Stimulated activated CD4-positive, alpha-beta T cell treated with anti-CD3 and anti-CD28 coated beads, TNF-alpha, amount 100 ng/mL, for 24 hours (primary cell): ENCODE results near the gene CKMT2.
A peak's percentile ranks its signal among the peaks of the same experiment; 100 is the strongest.

Source experiments
- DNase-seq, 3 experiments: peaks; one replicate each; pipeline ENCODE4 v3.0.0-alpha.2; 2020; ENCODE audit warnings: low read depth in 3 of 3

The CKMT2 gene

DNA sequence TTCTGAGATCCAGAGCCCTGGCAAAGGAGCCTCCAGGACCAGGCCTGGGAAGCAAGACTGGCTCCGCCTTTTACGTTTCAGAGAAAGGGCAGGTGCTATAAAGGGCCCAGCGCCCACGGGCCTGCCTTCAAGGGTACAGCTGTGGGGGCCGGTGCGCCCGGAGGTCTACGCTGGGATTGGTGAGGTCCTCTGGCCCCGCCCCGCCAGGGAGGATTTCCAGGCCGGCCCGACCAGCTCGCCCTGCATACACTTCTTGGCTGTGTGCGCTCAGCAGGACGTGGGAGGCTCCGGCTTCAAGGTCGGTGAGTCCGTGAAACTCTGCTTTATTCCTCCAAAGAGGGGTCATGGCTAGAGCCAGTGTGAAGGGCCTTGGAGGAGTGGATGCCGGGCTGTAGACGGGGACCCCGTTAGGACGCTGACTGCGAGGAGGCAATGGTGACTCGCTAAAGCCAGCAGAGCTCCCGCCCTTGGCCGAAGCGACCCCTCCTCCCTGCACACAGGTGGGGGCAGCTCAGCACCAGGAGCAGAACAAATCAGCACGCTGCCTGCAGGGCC lies at the start of gene CKMT2:
CKMT2 (plus strand) TSS at position 243 of the 555 bp plus-strand sequence. CDS start 17,811 bp downstream, outside the sequence.
- no peak for DNase-seq

DNA sequence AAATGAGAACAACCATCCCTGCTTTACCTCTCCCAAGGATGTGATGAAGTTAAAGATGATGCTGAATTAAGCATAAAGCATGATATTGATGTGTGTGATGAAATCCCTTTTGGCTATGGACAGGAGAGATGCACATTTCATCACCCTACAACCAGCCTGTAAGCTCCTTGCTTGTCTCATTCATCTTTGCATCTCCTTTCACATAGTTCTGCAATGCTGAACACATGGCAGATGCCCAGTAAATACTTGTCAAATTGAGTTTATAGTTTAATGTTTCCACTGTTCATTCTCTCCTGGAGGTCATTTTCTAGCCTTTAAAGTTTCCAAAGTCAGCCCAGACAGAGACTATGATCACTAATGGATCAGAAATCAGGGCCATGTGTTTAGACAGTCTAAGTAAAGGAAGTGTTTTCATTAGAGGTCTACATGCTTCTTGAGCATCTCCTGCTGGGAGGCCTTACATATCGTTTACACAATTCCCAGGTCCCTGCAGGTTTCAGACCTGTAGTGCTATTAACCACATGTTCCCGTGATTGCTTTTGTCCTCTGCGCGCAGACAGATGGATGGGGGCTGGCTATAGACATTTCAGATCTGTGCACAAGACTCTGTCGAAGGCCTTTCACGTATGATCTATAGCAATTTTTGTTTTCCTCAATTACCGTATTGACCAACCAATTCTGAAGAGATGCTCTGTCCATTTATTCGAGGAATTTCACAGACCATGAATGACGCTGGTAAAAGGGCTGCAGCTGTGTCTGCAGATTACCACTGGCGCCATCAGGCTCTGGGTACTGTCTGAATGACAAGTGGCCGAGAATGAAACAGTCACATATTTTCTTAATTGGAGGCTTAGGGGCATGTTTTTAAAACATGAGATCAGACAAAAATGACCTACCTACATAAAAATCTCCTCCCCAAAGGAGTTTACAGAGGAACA lies 49.0 kb upstream of the CKMT2 start:
- DNase-seq: no peak

DNA sequence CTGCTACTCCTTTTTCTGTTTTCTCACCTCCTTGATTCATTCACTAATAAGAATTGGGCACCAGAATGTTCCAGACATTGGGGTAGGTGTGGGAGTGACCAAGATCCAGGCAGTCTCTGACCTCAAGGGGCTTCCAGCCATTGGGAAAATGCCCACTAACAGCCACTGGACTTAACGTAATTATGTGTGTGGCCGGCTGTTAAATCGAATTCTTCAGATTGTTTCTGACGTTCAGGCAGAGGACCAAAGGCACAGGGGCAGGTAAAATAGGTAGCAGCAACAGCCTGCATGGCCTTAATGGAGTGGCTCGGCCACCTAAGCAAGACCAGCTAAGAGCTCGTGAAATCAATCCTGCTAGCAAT lies 48.4 kb upstream of the CKMT2 start:
- DNase-seq: no peak

DNA sequence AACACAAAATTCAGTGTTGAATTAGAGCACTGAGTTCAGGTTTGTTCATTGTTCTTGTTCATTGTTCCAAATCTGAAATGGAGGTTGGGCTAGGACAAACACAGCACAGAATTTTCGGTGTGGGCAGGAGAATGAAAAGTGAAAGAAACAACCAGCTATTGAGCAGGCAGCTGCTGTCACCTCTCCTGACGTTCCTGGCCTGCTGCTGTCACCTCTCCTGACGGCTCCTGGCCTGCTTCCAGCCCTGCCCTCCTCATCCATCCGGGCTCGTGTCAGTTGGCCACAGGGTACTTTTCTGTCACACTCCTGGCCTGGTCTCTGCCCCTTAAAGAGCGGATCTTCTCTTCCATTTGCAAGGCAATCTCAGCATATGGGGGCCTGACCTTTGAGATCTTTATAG lies 45.2 kb upstream of the CKMT2 start:
- no peak for DNase-seq

DNA sequence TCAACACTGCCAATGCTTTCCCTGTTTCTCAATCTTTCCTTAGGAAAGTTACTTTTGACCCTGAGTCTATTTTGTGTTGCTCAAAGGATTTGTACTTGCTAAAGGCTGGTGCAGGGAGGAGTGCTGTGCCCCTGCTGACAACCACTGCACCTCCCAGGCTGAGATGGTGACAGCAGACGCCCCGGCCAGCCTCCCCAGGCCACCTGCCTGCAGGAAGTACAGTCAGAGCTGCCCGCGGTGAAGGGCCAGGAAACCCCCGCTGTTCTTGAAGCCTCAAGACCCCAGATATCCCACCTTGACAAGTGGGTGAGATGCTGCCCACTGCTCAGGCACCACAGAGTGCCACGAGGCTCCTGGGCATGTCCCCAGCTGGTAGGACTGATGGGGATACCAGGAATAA lies 44.2 kb upstream of the CKMT2 start:
- no peak for DNase-seq

DNA sequence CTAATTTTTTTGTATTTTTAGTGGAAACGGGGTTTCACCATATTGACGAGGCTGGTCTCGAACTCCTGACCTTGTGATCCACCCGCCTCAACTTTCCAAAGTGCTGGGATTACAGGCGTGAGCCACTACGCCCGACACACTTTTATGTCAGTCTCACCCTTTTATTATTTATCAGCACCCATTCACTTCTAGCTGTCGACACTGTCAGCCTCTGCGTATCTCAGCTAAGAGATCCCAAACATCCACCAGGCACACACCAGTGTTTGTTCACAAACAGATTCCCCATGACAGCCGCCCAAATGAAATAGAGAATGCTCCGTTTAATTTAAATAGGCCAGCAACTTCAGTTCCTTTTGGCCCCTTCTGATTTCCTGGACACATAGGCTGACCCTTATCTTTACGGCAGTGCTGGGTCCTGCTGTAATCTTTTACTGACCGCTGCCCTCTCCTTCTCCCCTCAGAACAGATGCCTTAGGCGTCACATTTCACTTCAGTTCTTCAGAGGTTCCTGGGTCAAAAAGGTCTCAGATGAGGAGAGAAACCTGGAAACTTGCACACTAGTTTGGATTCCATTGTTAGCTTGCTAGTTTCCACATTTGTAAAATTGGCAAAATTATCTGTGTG lies 43.1 kb upstream of the CKMT2 start:
- no peak for DNase-seq

DNA sequence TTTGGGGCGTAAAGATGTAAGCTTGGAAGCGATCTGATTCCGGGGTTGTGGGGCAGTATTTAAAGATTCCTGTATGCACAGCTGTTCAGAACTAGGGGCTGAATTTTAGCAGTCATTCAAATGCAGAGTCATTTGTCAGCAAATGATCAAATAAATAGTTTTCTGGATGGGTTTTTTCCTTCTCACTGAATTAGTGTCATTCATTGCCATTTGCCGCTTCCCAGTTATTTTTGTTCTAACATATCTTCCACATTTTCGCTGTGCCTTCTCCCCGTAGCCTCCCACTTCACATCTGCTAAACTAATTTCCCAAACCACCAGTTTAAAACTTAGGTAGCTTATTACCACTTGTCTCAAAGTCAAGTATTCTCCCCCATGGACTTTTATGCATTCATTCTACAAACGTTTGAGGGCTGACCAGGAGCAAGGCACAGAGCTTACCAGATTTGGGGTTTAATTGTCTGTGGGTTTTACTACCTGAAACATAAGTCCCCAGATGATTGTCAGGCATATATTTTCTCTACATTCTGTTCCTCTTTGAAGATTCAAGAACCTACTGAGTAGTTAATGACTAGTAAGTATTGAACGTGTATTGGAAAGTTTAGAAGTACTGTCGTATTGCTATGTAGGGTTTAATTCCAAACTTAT lies 41.3 kb upstream of the CKMT2 start:
- no peak for DNase-seq

DNA sequence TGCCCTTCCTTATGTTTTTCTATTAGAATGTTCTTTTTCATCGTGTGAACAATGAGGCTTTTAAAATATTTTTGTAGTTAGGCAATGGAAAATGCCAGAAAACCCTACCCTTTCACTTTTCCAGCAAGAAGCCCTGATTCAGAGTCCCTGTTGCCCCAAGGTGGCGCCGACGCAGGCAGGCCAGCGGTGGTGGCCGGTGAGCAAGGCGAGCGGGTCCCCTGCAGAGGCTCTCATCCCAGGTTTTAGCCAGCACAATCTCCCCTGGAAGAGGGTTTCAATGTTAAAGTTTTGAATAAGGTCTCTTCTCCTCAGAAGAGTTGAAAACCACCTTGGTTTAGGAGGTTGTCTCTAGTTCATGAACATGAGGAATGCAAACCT lies 40.8 kb upstream of the CKMT2 start:
- DNase-seq: no peak

DNA sequence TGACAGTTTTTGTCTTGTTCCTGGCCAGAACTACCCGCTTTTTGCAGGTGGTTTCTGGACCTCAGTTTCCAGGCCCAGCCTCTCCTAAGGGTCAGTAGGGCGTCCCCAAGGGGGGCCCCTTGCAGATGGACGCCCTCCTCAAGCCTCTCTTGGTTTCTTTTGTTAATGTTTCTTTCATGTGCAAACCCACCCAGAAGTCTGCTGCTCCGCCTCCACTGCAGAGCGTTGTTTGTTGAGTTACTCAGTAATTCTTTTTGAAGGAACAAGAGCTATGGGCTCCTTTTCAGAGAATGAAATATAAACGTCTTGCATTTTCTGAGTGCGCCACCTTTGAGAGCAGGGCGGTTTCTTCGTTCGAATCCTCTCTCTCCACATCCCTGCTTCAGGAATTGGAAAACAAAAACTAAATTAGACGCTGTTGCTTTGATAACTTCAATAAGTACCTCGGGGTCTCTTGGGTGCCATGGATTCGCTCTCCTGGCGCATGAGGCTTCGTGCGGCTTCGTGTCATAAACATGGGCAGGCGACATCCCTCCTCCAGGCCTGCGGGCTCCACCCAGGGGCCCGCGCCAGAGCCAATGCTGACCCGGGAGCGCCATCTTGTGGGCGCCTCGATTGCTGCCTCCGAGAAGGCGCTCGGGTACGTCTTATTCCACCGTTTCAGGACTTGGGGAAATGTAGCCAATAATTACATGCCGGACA lies 38.3 kb upstream of the CKMT2 start:
- DNase-seq: peak; percentile 70 to 83 (median 74)

DNA sequence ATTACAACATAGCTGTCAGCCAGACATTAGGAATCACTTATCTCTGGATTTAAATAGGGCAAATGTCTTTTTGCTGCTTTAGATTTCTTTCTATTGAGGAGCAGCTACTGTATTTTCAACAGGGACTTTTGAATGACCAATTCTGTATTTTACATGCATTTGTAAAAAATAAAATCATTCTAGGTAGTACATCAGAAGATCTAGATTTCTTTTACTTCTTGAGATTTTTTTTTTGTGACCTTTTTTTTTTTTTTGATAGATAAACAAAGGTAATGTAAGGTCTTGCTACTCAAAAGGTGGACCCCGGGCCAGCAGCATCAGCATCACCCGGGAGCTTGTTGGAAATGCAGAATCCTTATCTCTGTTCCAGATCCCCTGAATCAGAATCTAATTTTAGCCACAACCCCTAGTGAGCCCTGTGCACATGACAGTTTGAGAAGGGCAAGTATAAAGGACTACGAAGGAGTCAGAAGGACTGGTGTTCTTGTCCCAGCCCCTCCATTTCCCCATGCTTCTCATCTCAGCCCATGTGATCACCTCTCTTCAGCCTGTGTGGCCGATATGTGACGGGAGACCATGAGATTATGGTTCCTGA lies 37.7 kb upstream of the CKMT2 start:
- no peak for DNase-seq

DNA sequence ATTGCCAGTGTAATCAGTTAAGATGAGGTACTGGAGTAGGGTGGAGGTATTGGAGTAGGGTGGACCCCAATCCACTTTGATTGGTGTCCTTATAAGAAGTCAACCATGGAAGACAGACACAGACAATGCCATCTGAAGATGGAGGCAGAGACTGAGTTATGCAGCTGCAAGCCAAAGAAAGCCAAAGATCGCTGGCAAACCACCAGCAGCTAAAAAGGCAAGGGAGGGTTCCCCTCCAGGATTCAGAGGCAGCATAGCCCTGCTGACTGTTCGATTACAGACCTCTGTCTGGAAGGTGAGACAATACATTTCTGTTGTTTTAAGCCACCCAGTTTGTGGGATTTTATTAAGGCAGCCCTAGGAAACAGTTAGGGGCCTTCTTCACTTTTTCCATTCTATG lies 30.5 kb upstream of the CKMT2 start:
- DNase-seq: no peak

DNA sequence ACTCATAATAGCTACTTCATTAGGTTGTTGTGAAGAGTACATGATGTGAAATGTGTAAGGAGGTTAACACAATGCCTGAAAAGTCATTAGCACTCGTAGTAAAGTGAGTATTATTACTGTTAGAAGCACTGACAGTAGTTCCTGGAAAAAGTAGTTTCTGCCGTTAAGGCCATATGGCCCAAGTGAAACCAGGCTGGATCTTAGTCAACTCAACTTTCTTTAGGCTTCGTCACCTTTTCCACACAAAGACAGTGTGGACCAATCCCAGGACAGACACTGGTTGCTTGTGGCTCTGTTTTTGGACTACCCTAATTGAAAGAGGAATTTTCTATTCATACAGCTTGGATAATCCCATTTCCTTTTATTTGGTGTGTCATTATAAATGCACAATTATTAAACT lies 29.4 kb upstream of the CKMT2 start:
- DNase-seq: no peak

DNA sequence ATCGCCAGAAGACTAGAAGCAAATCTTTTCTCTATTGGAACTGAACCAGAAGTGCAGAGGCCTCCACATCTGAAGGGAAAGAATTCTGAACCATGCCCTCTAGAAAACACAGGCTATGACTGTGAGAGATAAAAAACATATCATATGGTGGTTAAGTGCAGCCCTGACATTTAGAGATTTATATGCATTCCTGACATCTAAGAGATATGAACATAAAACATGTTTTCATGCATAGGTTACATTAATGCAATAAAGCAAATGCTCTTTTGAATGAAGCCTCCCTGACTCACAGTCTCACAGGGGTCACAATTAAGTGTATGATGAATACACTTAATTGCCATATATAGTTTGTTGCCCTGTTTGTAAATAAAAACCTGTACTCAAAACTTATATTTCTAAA lies 28.9 kb upstream of the CKMT2 start:
- DNase-seq: no peak

DNA sequence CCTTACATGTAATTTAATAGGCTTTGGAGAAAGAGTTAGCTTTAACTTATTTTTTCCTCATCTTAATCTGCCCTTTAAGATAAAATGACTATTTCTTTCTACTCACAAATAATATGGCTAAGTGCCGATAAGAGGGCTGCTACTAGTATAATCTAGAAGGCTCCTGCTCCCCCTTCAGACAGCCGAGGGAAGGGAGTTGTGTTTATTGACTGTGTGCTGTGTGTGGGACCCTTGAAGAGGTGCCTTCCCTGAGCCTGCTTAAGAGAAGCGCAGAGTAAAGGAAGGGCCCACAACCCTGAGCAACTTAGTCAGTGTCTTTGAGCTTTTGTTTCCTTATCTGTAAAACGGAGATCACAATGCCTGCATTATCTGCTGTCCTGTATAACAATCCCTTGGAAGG lies 28.1 kb upstream of the CKMT2 start:
- DNase-seq: no peak

DNA sequence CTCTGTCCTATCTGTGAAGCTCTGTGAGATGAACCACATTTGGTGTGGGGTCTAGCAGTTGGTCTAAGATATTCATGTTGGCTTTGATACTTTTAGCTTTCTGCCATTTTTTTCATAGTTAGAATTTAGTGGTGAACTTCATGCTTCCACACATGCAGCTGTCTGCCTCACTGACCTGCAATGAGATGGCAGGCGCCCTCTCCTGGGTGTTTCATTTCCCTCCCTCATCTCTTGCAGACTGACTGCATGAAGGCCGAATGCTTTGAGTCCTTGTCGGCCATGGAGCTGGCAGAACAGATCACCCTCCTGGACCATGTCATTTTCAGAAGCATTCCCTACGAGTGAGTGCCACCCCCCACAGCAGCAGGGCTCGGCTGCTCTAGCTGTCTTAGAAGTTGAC lies 26.1 kb upstream of the CKMT2 start:
- DNase-seq: no peak

DNA sequence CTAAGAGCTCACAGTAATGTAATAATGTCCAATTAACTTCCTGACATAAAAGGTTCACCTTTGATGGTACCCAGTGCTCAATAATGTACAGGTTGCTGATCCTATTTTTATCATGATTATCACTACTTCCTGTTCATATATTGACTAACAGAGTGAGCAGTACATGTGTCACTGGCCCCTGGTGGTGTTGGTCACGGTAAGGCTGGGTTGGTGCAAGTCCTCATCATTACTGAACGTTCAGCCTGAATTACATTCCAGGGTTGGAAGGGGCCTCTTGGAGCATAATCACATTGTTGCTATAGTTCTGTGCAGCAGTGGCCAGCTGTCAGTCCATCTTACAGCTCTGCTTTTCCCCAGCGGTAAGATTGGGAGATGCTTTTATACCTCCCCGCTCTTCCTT lies 24.2 kb upstream of the CKMT2 start:
- no peak for DNase-seq

DNA sequence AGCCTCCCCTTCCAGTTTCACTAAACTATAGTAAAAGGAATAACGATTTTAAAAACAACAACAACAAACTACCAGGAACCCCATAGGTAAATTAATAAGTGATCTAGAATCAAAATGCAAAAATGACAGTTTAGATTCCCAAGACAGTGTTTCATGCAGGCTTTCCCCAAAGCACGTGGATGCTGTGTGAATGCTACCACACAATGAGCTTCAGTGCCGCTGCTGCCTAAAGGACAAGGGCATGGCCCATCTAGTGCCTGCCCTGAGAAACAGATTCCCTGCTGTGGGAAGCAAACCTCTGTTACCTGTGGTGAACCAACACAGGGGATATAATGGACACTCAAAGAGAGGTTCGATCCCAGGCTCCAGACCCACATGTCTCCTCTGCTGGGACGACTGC lies 23.7 kb upstream of the CKMT2 start:
- DNase-seq: no peak

DNA sequence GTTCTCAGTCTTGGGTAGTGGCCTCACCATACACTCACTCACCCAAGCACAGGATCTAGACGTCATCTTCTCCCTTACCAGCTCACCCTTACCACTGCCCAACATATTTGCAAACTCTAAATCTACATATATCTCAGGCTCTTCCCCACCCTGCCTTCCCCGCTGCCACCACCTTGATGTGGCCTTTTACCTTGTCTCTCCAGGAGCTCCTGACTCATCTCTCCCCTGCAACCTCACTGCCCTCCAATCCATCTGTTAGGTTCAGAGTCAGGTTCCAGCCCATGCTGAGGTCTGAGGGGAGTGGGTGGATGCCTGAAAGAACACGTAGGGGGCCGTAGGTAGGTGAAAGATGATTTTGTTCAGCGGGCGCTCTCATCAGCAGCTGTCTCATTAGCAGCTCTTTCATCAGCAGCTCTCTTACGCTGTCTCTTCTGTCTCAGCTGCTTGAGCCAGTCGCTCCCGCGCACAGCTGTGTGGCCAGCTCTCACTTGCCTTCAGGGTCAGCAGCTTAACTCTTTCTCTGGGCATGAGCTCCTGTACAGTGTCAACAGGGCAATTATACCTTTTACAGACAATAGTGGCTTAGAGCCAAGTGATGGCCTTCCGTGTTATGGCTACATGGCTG lies 23.1 kb upstream of the CKMT2 start:
- DNase-seq: peak in 1 of 3 experiments; percentile 35

DNA sequence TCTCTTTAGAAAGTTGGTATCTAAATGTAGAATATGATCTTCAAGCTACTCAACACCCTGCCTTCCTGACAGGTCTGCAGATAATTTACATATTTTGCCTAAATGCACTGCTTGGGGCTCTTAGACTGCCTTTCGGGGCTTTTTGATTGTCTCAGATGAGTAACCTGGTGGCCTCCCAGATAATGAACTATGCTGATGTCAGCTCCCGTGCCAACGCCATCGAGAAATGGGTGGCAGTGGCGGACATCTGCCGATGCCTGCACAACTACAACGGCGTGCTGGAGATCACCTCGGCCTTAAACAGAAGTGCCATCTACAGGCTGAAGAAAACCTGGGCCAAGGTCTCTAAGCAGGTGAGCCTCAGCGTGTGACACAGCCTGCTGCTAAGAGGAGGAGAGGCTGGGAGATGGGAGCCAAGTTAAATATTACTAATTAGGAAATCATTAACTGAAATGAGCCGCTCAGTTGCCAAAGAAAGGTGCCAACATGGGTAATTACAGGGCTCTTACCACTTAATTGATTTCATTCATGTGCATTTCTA lies 20.8 kb upstream of the CKMT2 start:
- no peak for DNase-seq

DNA sequence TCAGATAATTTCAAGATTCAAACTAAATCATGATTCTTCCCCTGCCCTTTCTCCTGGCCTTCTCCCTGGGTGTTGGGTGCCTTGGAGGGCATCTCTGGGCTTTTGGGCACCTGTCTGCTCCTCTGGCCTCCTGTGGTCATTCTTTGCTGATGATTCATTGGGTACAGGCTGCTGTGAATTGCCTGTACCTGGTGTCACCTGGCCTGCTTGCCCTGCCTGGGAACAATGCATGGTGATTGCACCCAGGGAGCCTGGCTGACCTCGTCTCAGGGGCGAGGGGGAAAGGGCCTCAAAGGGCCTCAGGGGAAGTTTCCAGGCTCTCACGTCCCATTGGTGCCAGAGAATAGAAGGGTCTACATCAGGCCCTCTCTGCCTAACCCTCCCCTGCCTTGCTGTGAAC lies 20.1 kb upstream of the CKMT2 start:
- no peak for DNase-seq

DNA sequence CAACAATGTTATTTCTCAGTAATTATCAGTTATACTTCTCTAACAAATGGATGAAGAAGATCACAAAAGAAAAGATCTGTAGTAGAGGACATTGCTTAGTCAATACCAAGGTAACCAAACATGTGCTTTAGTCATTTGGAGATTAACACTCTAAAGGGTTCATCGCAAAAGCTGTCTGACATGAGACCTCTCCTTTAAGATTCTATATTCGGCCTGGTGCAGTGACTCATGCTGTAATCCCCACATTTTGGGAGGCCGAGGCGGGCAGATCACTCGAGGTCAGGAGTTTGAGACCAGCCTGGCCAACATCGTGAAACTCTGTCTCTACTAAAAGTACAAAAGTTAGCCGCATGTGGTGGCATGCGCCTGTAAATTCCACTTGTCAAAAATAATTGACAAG lies 18.3 kb upstream of the CKMT2 start:
- DNase-seq: no peak
